ENCODE results near the gene LGALS7.
"Not testable (repeated sequence)": the region's sequence is repeated elsewhere in the genome, so short reads cannot be mapped to it uniquely, and the experiment has no call there.

The LGALS7 gene

GRCh38 chr19:38784224-38784623 lies 10.9 kb upstream of the LGALS7 start:
- H3K27me3 ChIP-seq (ENCODE audit: insufficient read depth, low read depth), result peaks cover 17% of the 10 kb centered on the region; the same call in 1 of the 2 replicates
- no peak overlapping the region for H3K4me3 ChIP-seq (IDR thresholded peaks at IDR 0.05; ENCODE audit: insufficient read depth, low read depth, low read length)
- TF ChIP-seq CTCF (conservative IDR thresholded peaks at IDR 0.05; ENCODE audit: low read depth, low read length), result no peak
- no peaks in the 10 kb centered on the region for H4K20me1 ChIP-seq (ENCODE audit: insufficient read depth)
- H3K4me1 ChIP-seq (ENCODE audit: low read depth, poor library complexity, severe bottlenecking), result no peaks in the 10 kb centered on the region
- no peaks in the 10 kb centered on the region for H3K36me3 ChIP-seq (ENCODE audit: insufficient read depth)
- no peak overlapping the region for H2AFZ ChIP-seq (ENCODE audit: low read depth)
- H3K4me2 ChIP-seq, result no peak overlapping the region
- H3K9ac ChIP-seq, result no peak overlapping the region
- H3K79me2 ChIP-seq (ENCODE audit: insufficient read depth, low read depth), result no peaks in the 10 kb centered on the region
- H3K27ac ChIP-seq, result no peak overlapping the region

GRCh38 chr19:38782212-38782611 lies 8.9 kb upstream of the LGALS7 start:
- H3K36me3 ChIP-seq (ENCODE audit: insufficient read depth); H4K20me1 ChIP-seq (ENCODE audit: insufficient read depth); H3K9ac ChIP-seq; H3K4me3 ChIP-seq (IDR thresholded peaks at IDR 0.05; ENCODE audit: insufficient read depth, low read depth, low read length); H3K27ac ChIP-seq; H2AFZ ChIP-seq (ENCODE audit: low read depth); H3K4me2 ChIP-seq; H3K4me1 ChIP-seq (ENCODE audit: low read depth, poor library complexity, severe bottlenecking); H3K79me2 ChIP-seq (ENCODE audit: insufficient read depth, low read depth): not testable (repeated sequence)
- peaks cover 22% of the 10 kb centered on the region; the same call in 1 of the 2 replicates for H3K27me3 ChIP-seq (ENCODE audit: insufficient read depth, low read depth)

- Histone ChIP-seq H3K4me1 (ENCODE audit: low read depth, poor library complexity, severe bottlenecking) (no peaks in the 10 kb centered on the region), H3K4me2 (no peak overlapping the region), H3K4me3 (IDR thresholded peaks at IDR 0.05; ENCODE audit: insufficient read depth, low read depth, low read length) (no peak overlapping the region), H3K9ac (no peak overlapping the region), H3K27me3 (ENCODE audit: insufficient read depth, low read depth) (peaks cover 22% of the 10 kb centered on the region; the same call in 1 of the 2 replicates), H2AFZ (ENCODE audit: low read depth) (no peak overlapping the region), H4K20me1 (ENCODE audit: insufficient read depth) (no peaks in the 10 kb centered on the region), H3K79me2 (ENCODE audit: insufficient read depth, low read depth) (no peaks in the 10 kb centered on the region), H3K36me3 (ENCODE audit: insufficient read depth) (no peaks in the 10 kb centered on the region), H3K27ac (no peak overlapping the region)
- no peak for TF ChIP-seq CTCF (conservative IDR thresholded peaks at IDR 0.05; ENCODE audit: low read depth, low read length)
These were observed 7.7 kb upstream of the LGALS7 start for GRCh38 chr19:38781058-38781457.

GRCh38 chr19:38780443-38780842 lies 7.1 kb upstream of the LGALS7 start:
- Histone ChIP-seq H3K36me3 (ENCODE audit: insufficient read depth) (no peaks in the 10 kb centered on the region), H3K27me3 (ENCODE audit: insufficient read depth, low read depth) (peaks cover 22% of the 10 kb centered on the region; the same call in 1 of the 2 replicates), H2AFZ (ENCODE audit: low read depth) (no peak overlapping the region), H4K20me1 (ENCODE audit: insufficient read depth) (no peaks in the 10 kb centered on the region), H3K27ac (no peak overlapping the region), H3K4me1 (ENCODE audit: low read depth, poor library complexity, severe bottlenecking) (no peaks in the 10 kb centered on the region), H3K79me2 (ENCODE audit: insufficient read depth, low read depth) (no peaks in the 10 kb centered on the region), H3K4me3 (IDR thresholded peaks at IDR 0.05; ENCODE audit: insufficient read depth, low read depth, low read length) (no peak overlapping the region), H3K9ac (no peak overlapping the region), H3K4me2 (no peak overlapping the region)
- no peak for TF ChIP-seq CTCF (conservative IDR thresholded peaks at IDR 0.05; ENCODE audit: low read depth, low read length)

- no peaks in the 10 kb centered on the region for H3K79me2 ChIP-seq (ENCODE audit: insufficient read depth, low read depth)
- no peak overlapping the region for H3K27ac ChIP-seq
- no peaks in the 10 kb centered on the region for H4K20me1 ChIP-seq (ENCODE audit: insufficient read depth)
- H3K27me3 ChIP-seq (ENCODE audit: insufficient read depth, low read depth), result peaks cover 22% of the 10 kb centered on the region; the same call in 1 of the 2 replicates
- no peaks in the 10 kb centered on the region for H3K36me3 ChIP-seq (ENCODE audit: insufficient read depth)
- H3K4me1 ChIP-seq (ENCODE audit: low read depth, poor library complexity, severe bottlenecking), result no peaks in the 10 kb centered on the region
- no peak overlapping the region for H3K4me3 ChIP-seq (IDR thresholded peaks at IDR 0.05; ENCODE audit: insufficient read depth, low read depth, low read length)
- no peak overlapping the region for H2AFZ ChIP-seq (ENCODE audit: low read depth)
- H3K9ac ChIP-seq, result no peak overlapping the region
- TF ChIP-seq CTCF (conservative IDR thresholded peaks at IDR 0.05; ENCODE audit: low read depth, low read length), result no peak
- H3K4me2 ChIP-seq, result no peak overlapping the region
These were observed 5.4 kb upstream of the LGALS7 start for GRCh38 chr19:38778733-38779132.
